NB4 (cell line): ENCODE results near the gene CTNNA3.

Experiments
- DNase-seq: peaks from one replicate; pipeline ENCODE4 v3.0.0; 2010; ENCODE audit warnings: low read depth
- H3K4me3 ChIP-seq: one replicate; pipeline ENCODE4 v1.5.1; 2011; ENCODE audit warnings: mild to moderate bottlenecking, low read depth, low read length, moderate library complexity
- CTCF ChIP-seq: IDR thresholded peaks from one replicate; pipeline ENCODE4 v1.5.1; 2012; ENCODE audit warnings: low read depth, low read length
- MAX ChIP-seq: IDR thresholded peaks from 2 replicates; pipeline ENCODE4 v1.6.1; 2011; ENCODE audit warnings: low read depth, low read length
- MYC ChIP-seq: IDR thresholded peaks from 2 replicates; pipeline ENCODE4 v1.6.1; 2011; ENCODE audit warnings: low read depth, low read length
- POLR2A ChIP-seq: IDR thresholded peaks from 2 replicates; pipeline ENCODE4 v1.6.1; 2011; ENCODE audit warnings: mild to moderate bottlenecking; ENCODE audit not compliant: insufficient read length; ENCODE audit errors: extremely low read depth

Gene CTNNA3

DNA sequence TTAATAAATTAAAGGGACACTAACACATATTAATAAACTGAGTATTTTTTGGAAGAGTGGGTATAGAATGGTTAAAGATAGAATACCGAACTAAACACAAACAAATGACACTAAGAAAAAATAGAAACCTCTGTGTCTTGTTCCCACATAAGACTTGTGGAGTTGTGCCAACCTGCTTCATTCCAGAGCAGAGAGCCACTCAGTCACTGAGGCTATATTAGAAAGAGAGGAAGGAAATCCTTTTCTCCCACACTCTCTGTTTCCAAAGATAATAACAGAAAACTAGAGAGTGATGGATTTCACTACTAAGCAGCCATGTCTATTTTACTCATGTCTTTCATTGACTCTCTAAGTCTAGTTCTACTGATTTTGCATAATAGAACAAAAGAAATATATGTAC lies 26.0 kb downstream of the CTNNA3 start:
- TF ChIP-seq CTCF (no peak), MAX (no peak), POLR2A (no peak), MYC (no peak)
- DNase-seq, result no peak
- H3K4me3 ChIP-seq, result no peak overlapping the region

GRCh38 chr10:67668448-67668847 lies 27.5 kb downstream of the CTNNA3 start:
- H3K4me3 ChIP-seq, result no peak overlapping the region
- no peak for DNase-seq

GRCh38 chr10:67667035-67667425 lies 29.0 kb downstream of the CTNNA3 start:
- no peak for DNase-seq
- TF ChIP-seq MYC (no peak), POLR2A (no peak), CTCF (no peak), MAX (no peak)
- no peak overlapping the region for H3K4me3 ChIP-seq

More at GRCh38 chr10:67668448-67668847, 27.5 kb downstream of the CTNNA3 start:
- TF ChIP-seq MAX (no peak), POLR2A (no peak), MYC (no peak), CTCF (no peak)

DNA sequence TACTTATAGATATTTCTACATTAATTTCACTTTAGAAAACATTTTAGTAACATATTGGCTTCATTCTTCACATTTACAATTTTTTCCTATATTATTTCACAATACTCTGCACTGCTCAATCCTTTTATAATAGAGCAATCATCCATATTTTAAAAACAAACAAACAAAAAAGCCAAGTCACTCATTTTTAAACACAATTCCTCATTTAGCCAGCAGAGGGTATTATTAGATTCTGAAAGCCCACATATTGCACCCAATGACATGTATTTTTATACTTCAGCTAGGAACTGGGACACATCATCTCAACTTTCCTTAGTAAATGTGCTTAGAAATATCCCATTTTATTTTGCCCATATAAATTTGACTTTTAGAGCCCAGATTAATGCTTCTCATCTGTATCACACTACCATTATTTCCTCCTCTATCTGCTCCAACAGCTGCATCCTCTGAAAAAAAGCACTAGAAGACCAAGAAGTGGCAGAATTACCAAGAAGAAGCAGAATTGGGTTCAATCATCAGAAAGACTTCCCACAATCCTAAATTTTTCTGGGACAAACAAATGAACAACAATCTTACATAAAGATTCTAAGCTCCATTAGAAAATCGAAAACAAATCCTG lies 29.5 kb downstream of the CTNNA3 start:
- peak; percentile 34 for DNase-seq
- TF ChIP-seq CTCF (peak; percentile 19), MYC (no peak)
- H3K4me3 ChIP-seq, result no peak overlapping the region

DNA sequence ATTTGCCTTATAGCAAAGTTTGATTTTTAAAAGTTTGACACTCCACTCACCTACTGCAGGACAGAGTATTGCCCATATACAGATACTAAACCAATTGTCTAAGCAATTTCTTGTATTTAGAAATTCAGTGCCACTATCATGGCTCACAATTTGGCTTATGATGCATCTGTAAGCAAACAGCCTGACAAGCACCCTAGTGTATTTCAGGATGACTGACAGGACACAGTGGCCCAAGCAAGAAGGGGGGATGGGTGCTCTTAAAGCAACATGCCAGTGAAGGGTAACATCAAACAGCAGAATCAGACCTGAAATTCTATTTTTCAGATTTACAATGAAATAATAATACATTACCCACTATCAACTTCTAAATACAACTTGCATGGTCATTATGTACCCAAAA lies 30.5 kb downstream of the CTNNA3 start:
- H3K4me3 ChIP-seq, result no peak overlapping the region
- TF ChIP-seq CTCF (no peak), MYC (no peak), POLR2A (no peak), MAX (no peak)
- peak; percentile 9 for DNase-seq

DNA sequence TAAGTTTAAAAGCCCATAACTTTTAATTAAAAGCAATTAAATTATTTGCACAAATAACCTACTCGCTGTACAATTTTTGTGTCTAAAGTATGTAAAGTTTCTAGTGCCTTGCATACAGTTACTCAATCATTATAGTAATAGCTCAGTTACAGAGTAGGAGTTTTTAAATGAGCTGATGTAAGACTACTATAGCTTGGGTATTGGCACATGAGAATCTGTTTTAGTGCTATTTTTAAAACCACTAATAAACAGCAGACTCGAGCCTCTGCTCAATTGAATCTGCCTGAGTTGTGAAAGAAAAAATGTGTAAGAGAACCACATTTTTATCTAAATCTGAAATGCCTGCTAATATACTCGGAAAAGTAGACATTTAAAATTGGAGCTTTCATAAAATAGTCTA lies 31.1 kb downstream of the CTNNA3 start:
- TF ChIP-seq MAX, result no peak
- no peak for TF ChIP-seq POLR2A
- TF ChIP-seq CTCF, result no peak
- no peak for TF ChIP-seq MYC
- H3K4me3 ChIP-seq, result no peak overlapping the region
- no peak for DNase-seq
